Smooth muscle cell (in vitro differentiated cells): ENCODE results near the gene OFD1. TPM values are rescaled to one million over a fixed set of nuclear protein-coding genes. Genes with fewer than 3 reads are reported as not detected.

Experiments
- DNase-seq: peaks from one replicate; lab custom pipeline; 2025; ENCODE audit not compliant: unreplicated experiment; lab: John Stamatoyannopoulos, UW
- H2AFZ ChIP-seq: fragments of 200-600 bp; sonication (generic); 2 replicates; pipeline ENCODE4 v1.6.0; 2016; ENCODE audit warnings: antibody characterized with exemption, low read depth, mild to moderate bottlenecking
- H3F3A ChIP-seq: fragments of 200-600 bp; sonication (generic); 2 replicates; pipeline ENCODE4 v1.6.0; 2017; ENCODE audit warnings: antibody characterized with exemption, low read depth
- H3K27ac ChIP-seq: fragments of 200-600 bp; sonication (generic); 2 replicates; pipeline ENCODE4 v1.5.1; 2016; ENCODE audit warnings: low read depth, mild to moderate bottlenecking
- H3K27me3 ChIP-seq: fragments of 200-600 bp; sonication (generic); 2 replicates; pipeline ENCODE4 v1.6.1; 2016; ENCODE audit warnings: low read depth, mild to moderate bottlenecking
- H3K36me3 ChIP-seq: fragments of 200-600 bp; sonication (generic); 2 replicates; pipeline ENCODE4 v1.5.1; 2016; ENCODE audit warnings: low read depth
- H3K4me1 ChIP-seq: fragments of 200-600 bp; sonication (generic); 2 replicates; pipeline ENCODE4 v1.5.1; 2016; ENCODE audit warnings: low read depth
- H3K4me2 ChIP-seq: fragments of 200-600 bp; sonication (generic); 2 replicates; pipeline ENCODE4 v1.6.0; 2016; ENCODE audit warnings: mild to moderate bottlenecking
- H3K4me3 ChIP-seq: fragments of 200-600 bp; sonication (generic); 2 replicates; pipeline ENCODE4 v1.5.1; 2016; ENCODE audit warnings: mild to moderate bottlenecking
- H3K79me2 ChIP-seq: fragments of 200-600 bp; sonication (generic); 2 replicates; pipeline ENCODE4 v1.6.0; 2016; ENCODE audit warnings: low read depth, mild to moderate bottlenecking
- H3K9ac ChIP-seq: fragments of 200-600 bp; sonication (generic); 2 replicates; pipeline ENCODE4 v1.6.0; 2016; ENCODE audit warnings: low read depth
- H3K9me3 ChIP-seq: fragments of 200-600 bp; sonication (generic); replicated peaks from 2 replicates; pipeline ENCODE4 v1.5.1; 2016; ENCODE audit warnings: low read depth
- H4K20me1 ChIP-seq: fragments of 200-600 bp; sonication (generic); 2 replicates; pipeline ENCODE4 v1.6.0; 2016; ENCODE audit warnings: low read depth
- CTCF ChIP-seq: fragments of 200-600 bp; sonication (generic); IDR thresholded peaks from 2 replicates; pipeline ENCODE4 v1.5.1; 2017; ENCODE audit warnings: borderline replicate concordance, mild to moderate bottlenecking, antibody characterized with exemption; ENCODE audit not compliant: insufficient read depth, poor library complexity, severe bottlenecking
- WGBS: methylation state at CpG from one replicate; pipeline ENCODE4 v1.1.7; 2016; ENCODE audit warnings: low lambda C conversion rate; 5-methylcytosine and 5-hydroxymethylcytosine counted together
- polyA plus RNA-seq: library from polyadenylated mRNA; unstranded; fragments of >200 nt; fragmentation: Nextera tagmentation; extraction: Ambion mirVana; gene quantifications from 2 replicates; pipeline ENCODE4 v1.2.1, GENCODE V29; 2016
- total RNA-seq: library from RNA; depleted of rRNA; stranded (reverse); fragments of >200 nt; gene quantifications from 2 replicates; pipeline ENCODE4 v1.2.3, GENCODE V29; 2014

OFD1 gene
- total and polyA plus RNA-seq, 2 experiments from 2014 or later = 12.5 to 14.4 TPM

DNA sequence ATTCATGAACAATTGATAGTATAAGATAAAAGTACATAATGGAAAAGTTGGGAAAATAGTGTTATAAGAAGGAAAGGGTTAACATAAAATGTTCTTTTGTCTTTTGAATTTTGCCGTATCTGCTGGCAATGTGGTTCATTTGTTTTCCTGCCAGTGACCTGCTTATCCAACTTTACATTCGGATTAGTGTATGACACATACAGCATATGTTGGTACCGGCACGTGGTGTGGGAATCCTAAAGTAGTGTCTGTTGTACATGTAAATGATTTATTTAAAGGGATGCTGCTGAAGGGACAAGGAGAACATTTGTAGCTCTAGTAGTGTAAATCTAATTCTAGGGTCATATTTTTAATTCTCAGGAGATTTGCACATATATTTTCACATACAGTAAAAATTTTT lies 34.2 kb upstream of the OFD1 start:
- Histone ChIP-seq H2AFZ (no peak overlapping the region), H3F3A (no peaks in the 10 kb centered on the region), H3K79me2 (peaks cover 72% of the 10 kb centered on the region), H3K4me1 (peaks cover 18% of the 10 kb centered on the region), H3K9me3 (peaks cover 3% of the 10 kb centered on the region), H3K4me3 (no peak overlapping the region), H3K27me3 (no peaks in the 10 kb centered on the region), H3K27ac (no peak overlapping the region), H3K4me2 (no peak overlapping the region), H3K36me3 (no peaks in the 10 kb centered on the region), H3K9ac (no peak overlapping the region), H4K20me1 (peaks cover 91% of the 10 kb centered on the region)
- no peak for TF ChIP-seq CTCF
- 48% methylated on average over 4 of the region's 4 CpGs for WGBS
- DNase-seq = no peak

DNA sequence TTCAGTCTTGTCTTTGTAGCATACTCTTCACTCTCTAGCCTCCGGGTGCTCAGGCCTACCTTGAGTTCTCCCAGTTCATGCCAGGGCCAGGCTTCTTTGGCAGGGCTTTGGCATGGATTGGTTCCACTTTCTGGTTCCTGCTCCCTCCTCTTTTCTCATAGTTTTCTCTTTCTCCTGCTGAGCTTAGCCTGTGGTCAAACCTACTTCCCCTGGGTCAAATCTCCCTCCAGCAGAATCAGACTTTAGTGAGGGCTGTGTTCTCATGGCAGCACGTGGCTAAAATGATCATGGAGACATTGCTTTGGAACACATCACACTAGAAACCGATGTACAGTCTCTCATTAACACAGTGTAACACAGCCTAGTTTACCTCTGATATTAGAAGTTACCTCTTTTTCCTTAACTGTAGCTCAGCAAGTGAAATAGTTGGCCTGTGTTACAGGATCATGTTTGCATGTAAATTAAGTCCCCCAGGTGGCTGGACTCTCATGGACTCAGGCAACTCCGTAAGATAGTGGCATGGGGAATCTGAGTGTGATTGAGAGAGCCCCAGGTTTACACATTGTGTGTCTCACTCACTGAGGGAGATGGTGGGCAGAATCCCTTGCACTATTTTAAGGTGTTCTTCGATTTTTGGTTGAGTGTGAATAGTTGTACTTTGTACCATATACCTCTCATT lies 32.3 kb upstream of the OFD1 start:
- Histone ChIP-seq H3K4me2 (no peak overlapping the region), H3K27ac (no peak overlapping the region), H3F3A (no peaks in the 10 kb centered on the region), H2AFZ (no peak overlapping the region), H3K4me1 (peaks cover 18% of the 10 kb centered on the region), H4K20me1 (peaks cover 85% of the 10 kb centered on the region), H3K79me2 (peaks cover 59% of the 10 kb centered on the region), H3K36me3 (no peaks in the 10 kb centered on the region), H3K9me3 (no peaks in the 10 kb centered on the region), H3K27me3 (no peaks in the 10 kb centered on the region), H3K9ac (no peak overlapping the region), H3K4me3 (no peak overlapping the region)
- TF ChIP-seq CTCF = no peak
- no peak for DNase-seq
- 57% methylated on average over 5 of the region's 5 CpGs for WGBS

DNA sequence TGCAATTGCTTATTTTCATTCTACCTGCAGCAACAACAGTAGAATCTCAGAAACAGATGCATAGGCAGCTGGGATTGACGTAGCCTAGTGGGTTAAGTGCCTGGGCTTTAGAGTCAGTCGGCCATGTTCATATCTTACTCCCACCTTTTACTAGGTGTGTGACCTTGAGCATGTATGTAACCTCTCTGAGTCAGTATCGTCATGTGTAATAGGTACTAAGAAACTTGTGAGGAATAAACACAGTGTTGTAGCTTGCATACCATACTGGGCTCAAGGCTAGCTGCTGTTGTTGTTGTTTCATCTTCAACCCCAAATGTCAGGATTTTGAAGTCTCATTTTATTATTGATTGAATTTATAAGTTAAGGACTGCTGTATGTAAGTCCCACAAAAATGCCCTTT lies 31.4 kb upstream of the OFD1 start:
- Histone ChIP-seq H3K9ac (no peak overlapping the region), H3K4me2 (no peak overlapping the region), H3K36me3 (no peaks in the 10 kb centered on the region), H3K79me2 (peaks cover 50% of the 10 kb centered on the region), H3K9me3 (no peaks in the 10 kb centered on the region), H3F3A (no peaks in the 10 kb centered on the region), H4K20me1 (peaks cover 85% of the 10 kb centered on the region), H2AFZ (no peak overlapping the region), H3K4me1 (peaks cover 18% of the 10 kb centered on the region), H3K27me3 (no peaks in the 10 kb centered on the region), H3K4me3 (no peak overlapping the region), H3K27ac (no peak overlapping the region)
- no peak for DNase-seq
- WGBS = 76% methylated on average over 3 of the region's 3 CpGs
- no peak for TF ChIP-seq CTCF

DNA sequence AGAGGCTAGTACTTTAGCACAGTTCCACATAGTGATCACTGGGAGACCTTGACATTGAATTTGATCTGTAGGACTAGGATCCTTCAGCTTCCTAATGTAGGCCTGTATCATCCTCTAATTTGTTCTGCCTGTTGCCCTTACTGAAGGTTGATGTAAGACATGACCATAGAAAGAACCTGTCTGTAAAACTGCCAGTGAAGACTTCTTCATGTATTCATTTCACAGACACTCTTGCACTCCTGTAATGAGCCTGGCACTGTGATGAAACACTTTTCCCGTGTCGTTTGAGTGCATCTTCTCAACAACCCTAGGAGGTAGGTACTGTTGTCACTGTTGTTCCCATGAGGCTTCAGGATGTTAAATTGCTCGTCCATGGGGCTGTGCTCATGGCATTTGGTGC lies 31.0 kb upstream of the OFD1 start:
- H3F3A ChIP-seq = no peaks in the 10 kb centered on the region
- WGBS = 76% methylated on average over 3 of the region's 3 CpGs
- H3K79me2 ChIP-seq = peaks cover 46% of the 10 kb centered on the region
- H2AFZ ChIP-seq = no peak overlapping the region
- no peak overlapping the region for H3K4me2 ChIP-seq
- H3K27ac ChIP-seq = no peak overlapping the region
- H3K9me3 ChIP-seq = no peaks in the 10 kb centered on the region
- H3K27me3 ChIP-seq = no peaks in the 10 kb centered on the region
- no peak overlapping the region for H3K4me3 ChIP-seq
- H3K36me3 ChIP-seq = no peaks in the 10 kb centered on the region
- no peak for TF ChIP-seq CTCF
- H3K9ac ChIP-seq = no peak overlapping the region
- H3K4me1 ChIP-seq = peaks cover 13% of the 10 kb centered on the region
- no peak for DNase-seq
- H4K20me1 ChIP-seq = peaks cover 81% of the 10 kb centered on the region
